ENCODE data around the gene NRCAM.

NRCAM gene

DNA sequence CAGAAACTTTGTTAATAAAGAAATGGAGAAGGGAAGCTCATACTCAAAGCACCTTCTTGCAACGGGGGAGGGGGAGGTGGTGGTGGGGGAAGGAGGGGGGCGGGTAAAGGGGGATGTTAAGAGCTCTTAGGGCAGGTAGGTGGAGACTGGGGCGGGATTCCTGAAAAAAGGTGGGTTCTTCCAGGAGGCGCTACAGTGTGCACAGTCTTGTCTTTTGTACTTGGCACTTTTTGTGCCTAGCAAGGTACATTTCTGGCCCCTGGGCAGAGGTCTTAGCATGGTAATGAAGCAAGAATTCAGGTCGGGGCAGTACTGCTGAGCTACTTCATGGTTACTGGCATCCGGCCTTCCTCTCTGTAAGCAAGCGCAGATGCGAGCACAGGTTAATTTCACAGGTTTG lies 310.8 kb downstream of the NRCAM start:
- ChIA-PET CTCF (interaction anchor here (0.6 to 3.4 kb wide), 34 partner anchors 12 to 681 kb away, joined by 3 to 110 read pairs (median 4); partner anchors contain the start of genes CBLL1 and LAMB4), POLR2A (no interaction called here)
- no peak for TF ChIP-seq CTCF (IDR thresholded peaks at IDR 0.05; ENCODE audit: control extremely low read depth, extremely low read depth, low read depth, missing control alignments)
- DNase-seq (ENCODE audit: extremely low spot score), result no peak

GRCh38 chr7:108144931-108145330 lies 311.3 kb downstream of the NRCAM start:
- CTCF ChIA-PET, result interaction anchor here (1.0 to 3.4 kb wide), 19 partner anchors 11 to 416 kb away, joined by 3 to 110 read pairs (median 8); partner anchors contain the start of genes CBLL1 and LAMB4
- no peak for TF ChIP-seq CTCF (IDR thresholded peaks at IDR 0.05; ENCODE audit: control extremely low read depth, extremely low read depth, low read depth, missing control alignments)
- POLR2A ChIA-PET, result no interaction called here
- DNase-seq (ENCODE audit: extremely low spot score), result no peak

DNA sequence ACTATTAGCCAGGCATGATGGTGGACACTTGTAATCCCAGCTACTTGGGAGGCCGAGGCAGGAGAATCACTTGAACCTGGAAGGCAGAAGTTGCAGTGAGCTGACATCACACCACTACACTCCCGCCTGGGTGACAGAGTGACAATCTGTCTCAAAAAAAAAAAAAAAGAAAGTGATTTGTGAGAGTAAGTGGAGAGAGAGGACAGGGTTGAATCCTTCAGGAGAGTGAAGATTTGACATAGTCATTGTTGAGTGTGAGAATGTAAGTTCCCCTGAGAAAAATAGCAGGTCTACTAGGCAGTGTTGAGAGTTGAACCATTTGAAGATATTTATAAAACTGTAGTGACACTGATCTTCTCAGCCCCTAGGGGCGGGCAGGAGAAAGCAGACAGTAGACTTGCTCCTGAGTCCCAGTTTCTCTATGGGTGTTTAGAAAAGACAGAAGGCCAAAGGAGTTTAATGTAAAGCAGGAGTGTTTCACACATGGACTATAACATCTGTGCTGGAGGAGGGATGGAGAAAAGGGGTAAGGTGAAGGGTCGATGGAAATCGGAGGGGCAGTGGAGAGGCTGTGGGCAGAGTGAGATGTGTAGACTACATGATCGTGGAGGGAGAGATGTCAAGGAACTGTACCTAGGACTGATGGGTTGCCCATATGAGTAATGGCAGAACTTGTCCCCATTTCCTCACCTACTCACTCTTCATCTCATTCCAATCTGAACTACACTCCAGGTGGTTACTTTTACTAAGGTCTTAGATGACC lies 312.4 kb downstream of the NRCAM start:
- CTCF ChIA-PET, result interaction anchor here (0.9 to 4.6 kb wide), 10 partner anchors 19 to 269 kb away, joined by 3 to 110 read pairs (median 14); no protein-coding TSS in a partner anchor
- no peak for DNase-seq (ENCODE audit: extremely low spot score)
- POLR2A ChIA-PET, result no interaction called here
- TF ChIP-seq CTCF (IDR thresholded peaks at IDR 0.05; ENCODE audit: control extremely low read depth, extremely low read depth, low read depth, missing control alignments), result no peak

DNA sequence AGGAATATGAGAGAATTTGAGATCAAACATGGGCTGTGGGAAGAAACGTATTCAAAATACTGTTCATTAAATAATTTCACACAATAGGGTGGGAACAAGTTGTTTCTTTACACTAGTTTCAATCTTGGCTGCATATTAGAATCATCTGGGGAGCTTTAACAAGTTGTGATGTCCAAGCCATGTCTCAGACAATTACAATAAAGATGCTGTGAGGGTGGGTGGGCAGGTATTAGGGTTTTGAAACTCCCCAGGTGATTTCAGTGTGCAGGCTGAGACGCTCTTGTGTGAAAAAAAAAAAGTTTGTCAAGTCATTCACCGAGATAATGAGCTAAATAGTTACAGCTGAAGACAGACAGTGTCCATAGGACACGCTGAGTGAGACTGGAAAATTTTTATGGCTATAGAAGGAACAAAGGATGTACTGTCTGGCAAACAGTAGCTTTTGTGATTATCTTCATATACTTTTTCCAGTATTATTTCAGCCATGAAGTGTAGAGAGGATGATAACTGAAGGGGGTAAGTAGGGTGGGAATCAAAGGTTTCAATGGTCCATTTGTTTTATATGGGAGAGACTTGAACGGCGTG lies 313.5 kb downstream of the NRCAM start:
- CTCF ChIA-PET, result interaction anchor here (0.9 to 4.6 kb wide), 6 partner anchors 9 to 268 kb away, joined by 3 to 24 read pairs (median 4); no protein-coding TSS in a partner anchor
- no peak for TF ChIP-seq CTCF (IDR thresholded peaks at IDR 0.05; ENCODE audit: control extremely low read depth, extremely low read depth, low read depth, missing control alignments)
- POLR2A ChIA-PET, result no interaction called here
- DNase-seq (ENCODE audit: extremely low spot score), result no peak

DNA sequence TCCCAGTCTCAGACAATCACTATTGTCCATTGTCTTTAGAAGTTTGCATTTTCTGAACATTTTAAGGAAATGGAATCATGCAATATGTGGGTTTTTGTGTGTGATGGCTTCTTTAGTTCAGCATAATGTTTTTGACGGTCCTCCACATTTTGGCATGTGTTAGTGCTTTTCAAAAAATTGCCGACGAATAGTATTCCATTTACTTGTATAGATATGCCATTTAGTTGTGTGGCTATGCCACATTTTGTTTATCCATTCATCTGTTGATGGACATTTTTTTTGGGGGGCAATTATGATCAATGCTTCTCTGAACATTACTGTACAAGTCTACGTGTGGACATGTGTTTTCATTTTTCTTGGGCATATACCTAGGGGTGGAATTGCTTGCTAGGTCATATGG lies 314.1 kb downstream of the NRCAM start:
- CTCF ChIA-PET, result interaction anchor here (0.9 to 4.6 kb wide), 6 partner anchors 9 to 355 kb away, joined by 3 to 24 read pairs (median 4); no protein-coding TSS in a partner anchor
- TF ChIP-seq CTCF (IDR thresholded peaks at IDR 0.05; ENCODE audit: control extremely low read depth, extremely low read depth, low read depth, missing control alignments), result no peak
- POLR2A ChIA-PET, result no interaction called here
- no peak for DNase-seq (ENCODE audit: extremely low spot score)

DNA sequence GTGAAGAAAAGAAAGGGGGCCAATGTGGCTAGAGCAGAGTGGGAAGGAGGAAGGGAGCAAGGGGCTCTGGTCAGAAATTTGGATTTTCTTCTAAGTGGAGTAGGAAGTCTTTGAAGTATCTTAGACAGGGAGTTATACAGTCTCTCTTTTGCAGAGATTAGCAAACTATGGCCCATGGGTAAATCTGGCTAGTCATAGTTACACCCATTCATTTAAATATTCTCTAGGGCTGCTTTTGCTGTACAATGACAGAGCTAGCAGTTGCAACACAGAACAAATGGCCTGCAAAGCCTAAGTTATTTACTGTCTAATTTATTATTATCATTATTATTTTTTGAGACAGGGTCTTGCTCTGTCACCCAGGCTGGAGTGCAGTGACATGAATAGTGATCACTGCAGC lies 315.6 kb downstream of the NRCAM start:
- ChIA-PET CTCF (interaction anchor here (1.0 to 4.6 kb wide), 5 partner anchors 19 to 357 kb away, joined by 3 to 24 read pairs (median 4); no protein-coding TSS in a partner anchor), POLR2A (no interaction called here)
- no peak for DNase-seq (ENCODE audit: extremely low spot score)
- no peak for TF ChIP-seq CTCF (IDR thresholded peaks at IDR 0.05; ENCODE audit: control extremely low read depth, extremely low read depth, low read depth, missing control alignments)

All from GM10248 (cell line).